CD4-positive, alpha-beta memory T cell (primary cell): ENCODE results near the gene IDH3B. TPM values are rescaled to one million over a fixed set of nuclear protein-coding genes. Genes with fewer than 3 reads are reported as not detected.

Source experiments
- CTCF ChIA-PET: fragments of 350-600 bp; sonication (Branson Sonifier 250); formaldehyde crosslinking; loops from one replicate; lab custom pipeline; 2021; ENCODE audit warnings: inconsistent platforms; ENCODE audit not compliant: partially characterized antibody; lab: Charles Lee
- POLR2A ChIA-PET: fragments of 350-600 bp; sonication (Branson Sonifier 250); formaldehyde crosslinking; loops from one replicate; lab custom pipeline; 2021; ENCODE audit not compliant: partially characterized antibody; lab: Charles Lee
- DNase-seq, 5 donors: peaks; one replicate each; pipeline versions ENCODE4 v3.0.0 to v3.0.0-alpha.2; 2020 to 2022; ENCODE audit warnings: mixed read lengths in 1 of 5
- H3K27ac ChIP-seq: one replicate; pipeline ENCODE4 v1.7.0; 2013; ENCODE audit warnings: low read depth, low read length
- H3K27me3 ChIP-seq: 2 replicates; pipeline ENCODE4 v1.7.0; 2013; ENCODE audit warnings: mild to moderate bottlenecking, low read length, moderate library complexity; ENCODE audit not compliant: insufficient read depth
- H3K36me3 ChIP-seq: 2 replicates; pipeline ENCODE4 v1.7.0; 2013; ENCODE audit warnings: mild to moderate bottlenecking, low read length, moderate library complexity; ENCODE audit not compliant: insufficient read depth
- H3K4me1 ChIP-seq: 2 replicates; pipeline ENCODE4 v1.7.0; 2013; ENCODE audit warnings: mild to moderate bottlenecking, low read length, moderate library complexity; ENCODE audit not compliant: insufficient read depth
- H3K4me3 ChIP-seq, 2 donors: one replicate each; pipeline ENCODE4 v1.7.0; 2013; ENCODE audit warnings: low read length in 2 of 2, mild to moderate bottlenecking in 1 of 2
- H3K9me3 ChIP-seq, 2 donors: one replicate each; pipeline ENCODE4 v1.7.0; 2013; ENCODE audit warnings: low read length in 2 of 2, control low read depth in 1 of 2; ENCODE audit not compliant: control insufficient read depth in 1 of 2
- H3K27ac Mint-ChIP-seq, 7 donors: one replicate each; pipeline ENCODE4 v1.8.0; 2020 to 2021; ENCODE audit warnings: mixed read lengths in 7 of 7, mild to moderate bottlenecking in 6 of 7, inconsistent platforms in 3 of 7, moderate library complexity in 3 of 7
- H3K27me3 Mint-ChIP-seq, 2 donors: one replicate each; pipeline ENCODE4 v1.8.0; 2020 to 2021; ENCODE audit warnings: mixed read lengths in 2 of 2
- H3K36me3 Mint-ChIP-seq, 2 donors: one replicate each; pipeline ENCODE4 v1.8.0; 2020 to 2021; ENCODE audit warnings: mixed read lengths in 2 of 2, inconsistent platforms in 1 of 2, mild to moderate bottlenecking in 1 of 2
- H3K4me1 Mint-ChIP-seq, 4 donors: one replicate each; pipeline ENCODE4 v1.8.0; 2020 to 2021; ENCODE audit warnings: mixed read lengths in 4 of 4, mild to moderate bottlenecking in 1 of 4
- H3K4me3 Mint-ChIP-seq, 8 donors: one replicate each; pipeline ENCODE4 v1.8.0; 2020 to 2021; ENCODE audit warnings: mixed read lengths in 8 of 8, mild to moderate bottlenecking in 7 of 8, moderate library complexity in 6 of 8, inconsistent platforms in 3 of 8
- H3K9me3 Mint-ChIP-seq, 8 donors: one replicate each; pipeline ENCODE4 v1.8.0; 2020 to 2021; ENCODE audit warnings: mixed read lengths in 8 of 8, mild to moderate bottlenecking in 5 of 8, inconsistent platforms in 3 of 8, moderate library complexity in 1 of 8
- intact Hi-C: fragments of 100-400 bp; cut with micrococcal nuclease; formaldehyde crosslinking; loops from one replicate; pipeline ENCODE4 v1.15.1; 2023
- polyA plus RNA-seq, 2 donors: library from polyadenylated mRNA; unstranded; fragments of 300-500 nt; fragmentation: Illumina TruSeq; gene quantifications; one replicate each; pipeline ENCODE4 v1.2.3, GENCODE V29; 2021
- total RNA-seq, 2 experiments: library from RNA; stranded (reverse); gene quantifications; one replicate each; pipeline ENCODE4 v1.2.3, GENCODE V29; 2021

IDH3B gene
- total and polyA plus RNA-seq, 4 experiments from 2014 or later: 88.1 to 132 (median 94.9) TPM

GRCh38 chr20:2659547-2659946, 4.5 kb downstream of the IDH3B start:
- Mint-ChIP-seq H3K9me3 (peaks cover 0 to 4% (median 0%) of the 10 kb centered on the region in 8 donors), H3K36me3 (peaks cover 80 to 84% of the 10 kb centered on the region in 2 donors), H3K4me1 (peaks cover 22 to 62% (median 35%) of the 10 kb centered on the region in 4 donors), H3K4me3 (peak overlapping the region in 1 of 8 donors; percentile 10), H3K27me3 (no peaks in the 10 kb centered on the region), H3K27ac (peak overlapping the region in 4 of 7 donors; percentile 50 to 72 (median 66))
- ChIA-PET POLR2A (no interaction called here), CTCF (no interaction called here)
- H3K4me3 ChIP-seq: no peak overlapping the region
- intact Hi-C loops: no loop called here
- peaks cover 13% of the 10 kb centered on the region for H3K4me1 ChIP-seq
- no peaks in the 10 kb centered on the region for H3K9me3 ChIP-seq
- no peak for DNase-seq
- peaks cover 64% of the 10 kb centered on the region for H3K36me3 ChIP-seq
- H3K27me3 ChIP-seq: no peaks in the 10 kb centered on the region
- H3K27ac ChIP-seq: no peak overlapping the region

GRCh38 chr20:2658414-2659354, 5.3 kb downstream of the IDH3B start:
- ChIA-PET CTCF (no interaction called here), POLR2A (interaction anchor here (1.0 kb wide), 1 partner anchor 10 kb away, joined by 3 read pairs; no protein-coding TSS in a partner anchor)
- H3K36me3 Mint-ChIP-seq: peaks cover 79 to 89% of the 10 kb centered on the region in 2 donors
- peak overlapping the region in 6 of 7 donors; percentile 4 to 81 (median 72) for H3K27ac Mint-ChIP-seq
- no peak for DNase-seq
- H3K4me1 Mint-ChIP-seq: peaks cover 27 to 63% (median 37%) of the 10 kb centered on the region in 4 donors
- no peak overlapping the region for H3K27ac ChIP-seq
- H3K36me3 ChIP-seq: peaks cover 72% of the 10 kb centered on the region
- peaks cover 0 to 2% (median 0%) of the 10 kb centered on the region in 8 donors for H3K9me3 Mint-ChIP-seq
- H3K4me3 Mint-ChIP-seq: peak overlapping the region in 2 of 8 donors; percentile 16 to 37
- intact Hi-C loops: no loop called here
- H3K27me3 Mint-ChIP-seq: no peaks in the 10 kb centered on the region
- no peaks in the 10 kb centered on the region for H3K9me3 ChIP-seq
- H3K27me3 ChIP-seq: no peaks in the 10 kb centered on the region
- peaks cover 19% of the 10 kb centered on the region for H3K4me1 ChIP-seq
- no peak overlapping the region for H3K4me3 ChIP-seq

- H3K9me3 Mint-ChIP-seq: no peaks in the 10 kb centered on the region
- peak overlapping the region in 1 of 8 donors; percentile 7 for H3K4me3 Mint-ChIP-seq
- no peak overlapping the region for H3K4me3 ChIP-seq
- ChIA-PET POLR2A (no interaction called here), CTCF (no interaction called here)
- H3K36me3 Mint-ChIP-seq: peaks cover 79 to 89% of the 10 kb centered on the region in 2 donors
- peaks cover 25 to 72% (median 33%) of the 10 kb centered on the region in 4 donors for H3K4me1 Mint-ChIP-seq
- H3K27me3 Mint-ChIP-seq: no peaks in the 10 kb centered on the region
- intact Hi-C loops: no loop called here
- peak overlapping the region in 1 of 7 donors; percentile 73 for H3K27ac Mint-ChIP-seq
- DNase-seq: no peak
- H3K4me1 ChIP-seq: peaks cover 19% of the 10 kb centered on the region
- peaks cover 72% of the 10 kb centered on the region for H3K36me3 ChIP-seq
- H3K27me3 ChIP-seq: no peaks in the 10 kb centered on the region
- H3K9me3 ChIP-seq: no peaks in the 10 kb centered on the region
- H3K27ac ChIP-seq: no peak overlapping the region
Observed at GRCh38 chr20:2657674-2658073, 6.3 kb downstream of the IDH3B start.

- no peaks in the 10 kb centered on the region for H3K27me3 ChIP-seq
- peak overlapping the region in 1 of 8 donors; percentile 52 for H3K4me3 Mint-ChIP-seq
- no peak for DNase-seq
- POLR2A ChIA-PET: no interaction called here
- peaks cover 24 to 72% (median 31%) of the 10 kb centered on the region in 4 donors for H3K4me1 Mint-ChIP-seq
- CTCF ChIA-PET: no interaction called here
- H3K27ac ChIP-seq: no peak overlapping the region
- H3K9me3 ChIP-seq: no peaks in the 10 kb centered on the region
- peaks cover 19% of the 10 kb centered on the region for H3K4me1 ChIP-seq
- no peak overlapping the region for H3K4me3 ChIP-seq
- peaks cover 76 to 87% of the 10 kb centered on the region in 2 donors for H3K36me3 Mint-ChIP-seq
- intact Hi-C loops: no loop called here
- H3K36me3 ChIP-seq: peaks cover 72% of the 10 kb centered on the region
- H3K9me3 Mint-ChIP-seq: no peaks in the 10 kb centered on the region
- H3K27ac Mint-ChIP-seq: peak overlapping the region in 3 of 7 donors; percentile 7 to 73 (median 73)
- H3K27me3 Mint-ChIP-seq: no peaks in the 10 kb centered on the region
Observed at GRCh38 chr20:2657241-2657640, 6.8 kb downstream of the IDH3B start.

- no peaks in the 10 kb centered on the region for H3K9me3 Mint-ChIP-seq
- no peak overlapping the region for H3K4me3 ChIP-seq
- peaks cover 70 to 84% of the 10 kb centered on the region in 2 donors for H3K36me3 Mint-ChIP-seq
- H3K27me3 ChIP-seq: no peaks in the 10 kb centered on the region
- intact Hi-C loops: no loop called here
- peaks cover 22% of the 10 kb centered on the region for H3K4me1 ChIP-seq
- H3K4me1 Mint-ChIP-seq: peaks cover 20 to 65% (median 26%) of the 10 kb centered on the region in 4 donors
- peaks cover 72% of the 10 kb centered on the region for H3K36me3 ChIP-seq
- H3K27ac Mint-ChIP-seq: peak overlapping the region in 5 of 7 donors; percentile 16 to 85 (median 27)
- DNase-seq: no peak
- ChIA-PET CTCF (no interaction called here), POLR2A (interaction anchor here (0.9 to 6.3 kb wide), 2 partner anchors 9 to 14 kb away, joined by 3 to 180 read pairs; partner anchors contain the start of gene IDH3B)
- H3K27me3 Mint-ChIP-seq: no peaks in the 10 kb centered on the region
- H3K4me3 Mint-ChIP-seq: peak overlapping the region in 1 of 8 donors; percentile 52
- H3K27ac ChIP-seq: no peak overlapping the region
- H3K9me3 ChIP-seq: no peaks in the 10 kb centered on the region
Observed at GRCh38 chr20:2656471-2657117, 7.4 kb downstream of the IDH3B start.

GRCh38 chr20:2655331-2656116, 8.5 kb downstream of the IDH3B start:
- peak overlapping the region in 4 of 7 donors; percentile 74 to 93 (median 80) for H3K27ac Mint-ChIP-seq
- Histone ChIP-seq H3K36me3 (peaks cover 66% of the 10 kb centered on the region), H3K27ac (no peak overlapping the region), H3K27me3 (no peaks in the 10 kb centered on the region), H3K4me3 (no peak overlapping the region), H3K9me3 (no peaks in the 10 kb centered on the region), H3K4me1 (peaks cover 31% of the 10 kb centered on the region)
- POLR2A ChIA-PET: interaction anchor here (6.3 kb wide), 1 partner anchor 10 kb away, joined by 180 read pairs; the partner anchor contains the start of gene IDH3B
- peaks cover 18 to 66% (median 25%) of the 10 kb centered on the region in 4 donors for H3K4me1 Mint-ChIP-seq
- no peaks in the 10 kb centered on the region for H3K9me3 Mint-ChIP-seq
- DNase-seq: no peak
- peaks cover 61 to 76% of the 10 kb centered on the region in 2 donors for H3K36me3 Mint-ChIP-seq
- no peaks in the 10 kb centered on the region for H3K27me3 Mint-ChIP-seq
- H3K4me3 Mint-ChIP-seq: no peak overlapping the region
- intact Hi-C loops: no loop called here
- CTCF ChIA-PET: interaction anchor here (1.1 to 5.4 kb wide), 4 partner anchors 10 to 133 kb away, joined by 4 to 35 read pairs (median 5); no protein-coding TSS in a partner anchor
